AG08395 (cell line): ENCODE results near the gene CD27.
A peak's percentile ranks its signal among the peaks of the same experiment; 100 is the strongest.

Source experiments
- DNase-seq: peaks from one replicate; pipeline ENCODE4 v3.0.0; 2012; ENCODE audit warnings: mixed read lengths, low spot score

CD27 gene

GRCh38 chr12:6434205-6435140 is 10.3 kb upstream of the CD27 start:
- no peak for DNase-seq

GRCh38 chr12:6435961-6436715 is 8.6 kb upstream of the CD27 start:
- DNase-seq, result no peak

GRCh38 chr12:6437586-6437985 is 7.2 kb upstream of the CD27 start:
- no peak for DNase-seq

DNA sequence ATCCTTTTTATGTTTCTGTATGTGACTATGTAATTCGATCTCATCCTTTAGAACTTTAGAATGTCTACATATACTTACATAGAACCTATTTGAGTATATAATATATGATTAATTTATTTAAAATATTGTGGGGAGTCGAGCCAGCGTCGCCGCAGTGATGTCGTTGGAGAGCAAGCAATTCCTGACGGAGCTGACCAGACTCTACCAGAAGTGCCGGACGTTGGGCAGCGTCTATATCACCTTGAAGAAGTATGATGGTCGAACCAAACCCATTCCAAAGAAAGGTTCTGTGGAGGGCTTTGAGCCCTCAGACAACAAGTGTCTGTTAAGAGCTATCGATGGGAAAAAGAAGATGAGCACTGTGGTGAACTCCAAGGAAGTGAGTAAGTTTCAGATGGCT is 6.4 kb upstream of the CD27 start:
- no peak for DNase-seq

- DNase-seq, result no peak
Measured at GRCh38 chr12:6440391-6440790, 4.4 kb upstream of the CD27 start.

GRCh38 chr12:6442836-6443235 is 1.9 kb upstream of the CD27 start:
- DNase-seq, result no peak

- no peak for DNase-seq
Measured at GRCh38 chr12:6443361-6443983, 1.3 kb upstream of the CD27 start.

DNA sequence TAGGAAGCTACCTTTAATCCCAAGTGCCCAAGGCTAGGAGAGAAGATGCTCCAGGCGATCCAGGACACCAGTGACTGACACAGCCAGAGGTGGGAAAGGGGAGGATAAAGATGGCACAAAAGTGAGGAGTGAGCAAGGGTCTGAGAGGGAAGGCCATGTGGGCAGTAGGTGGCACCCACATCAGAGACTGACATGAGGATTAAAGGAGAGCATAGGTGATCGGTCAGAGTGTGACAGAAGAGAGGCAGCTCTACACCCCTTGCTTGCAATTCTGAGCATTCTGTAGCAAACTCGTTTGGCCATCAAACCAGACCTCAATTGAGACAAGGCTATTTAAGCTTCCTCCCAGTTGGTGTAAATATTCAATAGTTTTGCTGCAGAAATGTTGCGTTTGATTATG is 724 bp upstream of the CD27 start:
- no peak for DNase-seq

- DNase-seq, result no peak
Measured at GRCh38 chr12:6450091-6450868, 5.5 kb downstream of the CD27 start.

- peak; percentile 28 for DNase-seq
Measured at GRCh38 chr12:6450869-6451347, 6.2 kb downstream of the CD27 start.

- peak; percentile 94 for DNase-seq
Measured at GRCh38 chr12:6451348-6452244, 6.8 kb downstream of the CD27 start, which contains the start of gene TAPBPL. Gene TAPBPL, plus strand, starts transcription at chr12:6452042. Its CDS starts 207 bp downstream, at chr12:6452249.

- no peak for DNase-seq
Measured at GRCh38 chr12:6452245-6452943, 7.6 kb downstream of the CD27 start.

- no peak for DNase-seq
Measured at GRCh38 chr12:6452944-6453630, 8.3 kb downstream of the CD27 start.

DNA sequence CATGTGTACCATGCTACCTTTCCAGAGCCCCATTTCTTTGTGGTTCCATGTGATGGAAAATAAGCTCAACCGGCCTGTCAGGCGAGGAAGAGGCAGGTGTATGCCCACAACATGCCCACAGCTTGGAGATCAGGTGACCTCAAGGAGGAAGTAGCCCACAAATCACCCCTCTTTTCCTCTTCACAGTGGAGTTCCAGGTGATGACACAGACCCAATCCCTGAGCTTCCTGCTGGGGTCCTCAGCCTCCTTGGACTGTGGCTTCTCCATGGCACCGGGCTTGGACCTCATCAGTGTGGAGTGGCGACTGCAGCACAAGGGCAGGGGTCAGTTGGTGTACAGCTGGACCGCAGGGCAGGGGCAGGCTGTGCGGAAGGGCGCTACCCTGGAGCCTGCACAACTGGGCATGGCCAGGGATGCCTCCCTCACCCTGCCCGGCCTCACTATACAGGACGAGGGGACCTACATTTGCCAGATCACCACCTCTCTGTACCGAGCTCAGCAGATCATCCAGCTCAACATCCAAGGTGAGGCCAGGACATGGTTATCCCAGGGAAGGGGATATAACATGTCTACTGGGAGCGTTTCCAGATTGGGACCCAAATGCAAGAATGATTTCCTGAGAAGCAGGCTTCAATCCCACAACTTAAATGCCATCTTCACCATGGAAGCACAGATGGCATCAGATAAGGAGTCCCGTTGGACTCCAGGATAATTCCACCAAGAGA is 12.6 kb downstream of the CD27 start:
- DNase-seq, result no peak

DNA sequence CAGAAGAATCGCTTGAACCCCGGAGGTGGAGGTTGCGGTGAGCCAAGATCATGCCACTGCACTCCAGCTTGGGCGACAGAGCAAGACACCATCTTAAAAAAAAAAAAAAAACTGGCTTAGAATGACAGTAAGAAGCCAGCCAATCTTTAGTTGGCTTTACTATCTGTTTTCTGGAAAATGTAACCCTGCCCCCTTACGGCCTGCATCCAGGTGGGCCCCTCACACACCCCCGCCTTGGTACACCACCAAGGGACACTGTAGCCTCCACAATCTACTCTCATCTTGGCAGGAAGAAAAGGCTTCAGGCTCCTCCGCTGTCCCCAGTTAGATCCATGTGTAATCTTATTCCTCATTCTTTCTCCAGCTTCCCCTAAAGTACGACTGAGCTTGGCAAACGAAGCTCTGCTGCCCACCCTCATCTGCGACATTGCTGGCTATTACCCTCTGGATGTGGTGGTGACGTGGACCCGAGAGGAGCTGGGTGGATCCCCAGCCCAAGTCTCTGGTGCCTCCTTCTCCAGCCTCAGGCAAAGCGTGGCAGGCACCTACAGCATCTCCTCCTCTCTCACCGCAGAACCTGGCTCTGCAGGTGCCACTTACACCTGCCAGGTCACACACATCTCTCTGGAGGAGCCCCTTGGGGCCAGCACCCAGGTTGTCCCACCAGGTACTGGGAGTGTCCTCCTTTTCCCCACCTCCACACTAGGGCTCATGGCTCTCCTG is 13.7 kb downstream of the CD27 start:
- DNase-seq, result no peak

GRCh38 chr12:6459004-6459337 is 14.2 kb downstream of the CD27 start:
- DNase-seq, result no peak

DNA sequence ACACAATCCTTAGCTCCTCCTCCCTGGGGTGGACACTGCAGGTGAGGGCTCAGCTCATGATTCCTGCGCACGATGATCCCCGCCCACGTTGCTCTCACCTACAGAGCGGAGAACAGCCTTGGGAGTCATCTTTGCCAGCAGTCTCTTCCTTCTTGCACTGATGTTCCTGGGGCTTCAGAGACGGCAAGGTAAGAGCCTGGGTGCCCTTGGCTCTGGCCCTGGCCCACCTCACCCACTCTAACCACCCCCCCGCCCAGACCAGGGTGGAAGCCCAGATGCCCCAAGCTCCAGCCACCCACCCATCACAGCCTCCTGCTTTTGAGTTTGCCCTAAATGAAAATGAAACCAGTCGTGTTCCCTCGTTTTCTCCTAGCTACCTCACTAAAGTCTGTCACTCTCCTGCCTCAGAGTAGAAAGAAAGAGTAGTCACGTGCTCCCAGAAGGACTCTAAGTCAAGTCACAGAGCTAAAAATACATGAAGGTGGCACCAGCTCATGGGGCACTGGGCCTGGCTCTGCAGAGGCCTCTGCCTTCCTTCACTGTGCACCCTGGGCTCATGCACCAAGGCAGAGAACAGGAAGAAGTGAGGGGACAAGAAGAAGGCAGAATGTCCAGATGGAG is 16.1 kb downstream of the CD27 start:
- DNase-seq, result no peak
